Measurements from ENCODE around the gene TC2N. TPM values are rescaled to one million over a fixed set of nuclear protein-coding genes. Genes with fewer than 3 reads are reported as not detected.
"Not testable (repeated sequence)": the region's sequence is repeated elsewhere in the genome, so short reads cannot be mapped to it uniquely, and the experiment has no call there.

Gene TC2N
- total RNA-seq, 1 donor from 2014 or later: 1.2 TPM

- Mint-ChIP-seq H3K4me1 (ENCODE audit: low read depth, unreplicated experiment) (peaks cover 5% of the 10 kb centered on the region), H3K4me3 (ENCODE audit: unreplicated experiment) (no peak overlapping the region), H3K27me3 (ENCODE audit: low read depth, unreplicated experiment) (peaks cover 19% of the 10 kb centered on the region), H3K9me3 (ENCODE audit: unreplicated experiment) (peaks cover 4% of the 10 kb centered on the region), H3K36me3 (ENCODE audit: low read depth, unreplicated experiment) (peaks cover 2% of the 10 kb centered on the region), H3K27ac (ENCODE audit: unreplicated experiment) (no peak overlapping the region)
- no peak overlapping the region for H2AFZ ChIP-seq (ENCODE audit: low read depth, low read length)
- no peaks in the 10 kb centered on the region for H3K79me2 ChIP-seq (ENCODE audit: insufficient read depth, low read length)
- H3K4me3 ChIP-seq (ENCODE audit: insufficient read depth, low read depth, low read length): no peak overlapping the region
- H3K27ac ChIP-seq (ENCODE audit: low read depth, low read length): no peak overlapping the region
- no peaks in the 10 kb centered on the region for H3K4me1 ChIP-seq (ENCODE audit: insufficient read depth, low read length)
- no peak overlapping the region for H3K9ac ChIP-seq (ENCODE audit: low read length)
- H3K27me3 ChIP-seq (ENCODE audit: insufficient read depth, low read length): peaks cover 3% of the 10 kb centered on the region
- TF ChIP-seq EZH2 (IDR thresholded peaks at IDR 0.05; ENCODE audit: insufficient read depth, low read length) (no peak), CTCF (IDR thresholded peaks at IDR 0.05; ENCODE audit: insufficient read depth, low read depth, low read length) (no peak)
- FAIRE-seq (no peak), DNase-seq (ENCODE audit: low read depth) (no peak)
- H3K4me2 ChIP-seq (ENCODE audit: low read length): no peak overlapping the region
- H3K9me3 ChIP-seq (ENCODE audit: insufficient read depth, low read depth, low read length): no peaks in the 10 kb centered on the region
- no peaks in the 10 kb centered on the region for H4K20me1 ChIP-seq (ENCODE audit: insufficient read depth, low read length)
- no peaks in the 10 kb centered on the region for H3K36me3 ChIP-seq (ENCODE audit: insufficient read depth, low read length)
Measured at GRCh38 chr14:91898372-91898771, 31.0 kb upstream of the TC2N start.

- FAIRE-seq; H3K27me3 ChIP-seq (ENCODE audit: insufficient read depth, low read length): not testable (repeated sequence)
Measured at GRCh38 chr14:91897716-91898115, 30.4 kb upstream of the TC2N start.

GRCh38 chr14:91897106-91897701 is 29.9 kb upstream of the TC2N start:
- TF ChIP-seq CTCF (IDR thresholded peaks at IDR 0.05; ENCODE audit: insufficient read depth, low read depth, low read length): no peak
- no peak for TF ChIP-seq EZH2 (IDR thresholded peaks at IDR 0.05; ENCODE audit: insufficient read depth, low read length)
- H3K4me2 ChIP-seq (ENCODE audit: low read length): peak overlapping the region; percentile 7
- no peak overlapping the region for H3K27ac ChIP-seq (ENCODE audit: low read depth, low read length)

More at GRCh38 chr14:91897716-91898115, 30.4 kb upstream of the TC2N start:
- not testable (repeated sequence) for H3K4me1 Mint-ChIP-seq (ENCODE audit: low read depth, unreplicated experiment); H3K4me1 ChIP-seq (ENCODE audit: insufficient read depth, low read length); H3K36me3 Mint-ChIP-seq (ENCODE audit: low read depth, unreplicated experiment); H3K4me3 Mint-ChIP-seq (ENCODE audit: unreplicated experiment); H3K4me3 ChIP-seq (ENCODE audit: insufficient read depth, low read depth, low read length); H3K79me2 ChIP-seq (ENCODE audit: insufficient read depth, low read length); H3K9me3 ChIP-seq (ENCODE audit: insufficient read depth, low read depth, low read length); H3K9ac ChIP-seq (ENCODE audit: low read length); H3K9me3 Mint-ChIP-seq (ENCODE audit: unreplicated experiment); DNase-seq (ENCODE audit: low read depth); H3K36me3 ChIP-seq (ENCODE audit: insufficient read depth, low read length); H3K4me2 ChIP-seq (ENCODE audit: low read length); H3K27ac ChIP-seq (ENCODE audit: low read depth, low read length); H2AFZ ChIP-seq (ENCODE audit: low read depth, low read length); H4K20me1 ChIP-seq (ENCODE audit: insufficient read depth, low read length); H3K27ac Mint-ChIP-seq (ENCODE audit: unreplicated experiment)
- H3K27me3 Mint-ChIP-seq (ENCODE audit: low read depth, unreplicated experiment): peaks cover 20% of the 10 kb centered on the region

More at GRCh38 chr14:91897106-91897701, 29.9 kb upstream of the TC2N start:
- H3K36me3 Mint-ChIP-seq (ENCODE audit: low read depth, unreplicated experiment): peaks cover 2% of the 10 kb centered on the region
- Histone ChIP-seq H3K4me3 (ENCODE audit: insufficient read depth, low read depth, low read length) (no peak overlapping the region), H3K4me1 (ENCODE audit: insufficient read depth, low read length) (no peaks in the 10 kb centered on the region), H3K9me3 (ENCODE audit: insufficient read depth, low read depth, low read length) (no peaks in the 10 kb centered on the region), H3K27me3 (ENCODE audit: insufficient read depth, low read length) (peaks cover 3% of the 10 kb centered on the region), H3K9ac (ENCODE audit: low read length) (no peak overlapping the region), H2AFZ (ENCODE audit: low read depth, low read length) (no peak overlapping the region), H4K20me1 (ENCODE audit: insufficient read depth, low read length) (no peaks in the 10 kb centered on the region), H3K36me3 (ENCODE audit: insufficient read depth, low read length) (no peaks in the 10 kb centered on the region), H3K79me2 (ENCODE audit: insufficient read depth, low read length) (no peaks in the 10 kb centered on the region)
- no peak overlapping the region for H3K4me3 Mint-ChIP-seq (ENCODE audit: unreplicated experiment)
- DNase-seq (ENCODE audit: low read depth) (peak; percentile 71), FAIRE-seq (peak; percentile 17)
- peaks cover 25% of the 10 kb centered on the region for H3K27me3 Mint-ChIP-seq (ENCODE audit: low read depth, unreplicated experiment)
- peaks cover 4% of the 10 kb centered on the region for H3K9me3 Mint-ChIP-seq (ENCODE audit: unreplicated experiment)
- H3K27ac Mint-ChIP-seq (ENCODE audit: unreplicated experiment): no peak overlapping the region
- H3K4me1 Mint-ChIP-seq (ENCODE audit: low read depth, unreplicated experiment): peaks cover 5% of the 10 kb centered on the region

Measured in astrocyte (in vitro differentiated cells and primary cell).